SK-N-DZ (cell line): ENCODE data around the gene ATP1A4.
"Not testable (repeated sequence)": the region's sequence is repeated elsewhere in the genome, so short reads cannot be mapped to it uniquely, and the experiment has no call there.

Source experiments
- DNase-seq: peaks from one replicate; pipeline ENCODE4 v3.0.0-alpha.2; 2015; ENCODE audit warnings: low spot score

The ATP1A4 gene

DNA sequence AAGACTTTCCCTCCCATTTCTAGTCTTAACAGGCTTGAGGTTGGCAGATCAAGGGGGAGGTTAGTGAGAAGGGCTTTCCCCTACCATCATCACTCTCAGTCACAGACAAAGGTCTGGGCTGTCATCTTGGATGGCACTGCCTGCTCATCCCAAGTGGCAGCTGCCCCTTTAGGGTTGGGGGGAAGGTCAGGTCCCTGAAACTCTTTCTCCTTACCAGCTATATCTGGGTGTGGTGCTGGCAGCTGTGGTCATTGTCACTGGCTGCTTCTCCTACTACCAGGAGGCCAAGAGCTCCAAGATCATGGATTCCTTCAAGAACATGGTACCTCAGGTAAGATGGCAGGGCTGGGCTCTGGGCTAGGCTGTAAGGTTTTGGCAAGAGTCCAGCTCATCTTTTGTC is 27.7 kb upstream of the ATP1A4 start:
- DNase-seq, result no peak

DNA sequence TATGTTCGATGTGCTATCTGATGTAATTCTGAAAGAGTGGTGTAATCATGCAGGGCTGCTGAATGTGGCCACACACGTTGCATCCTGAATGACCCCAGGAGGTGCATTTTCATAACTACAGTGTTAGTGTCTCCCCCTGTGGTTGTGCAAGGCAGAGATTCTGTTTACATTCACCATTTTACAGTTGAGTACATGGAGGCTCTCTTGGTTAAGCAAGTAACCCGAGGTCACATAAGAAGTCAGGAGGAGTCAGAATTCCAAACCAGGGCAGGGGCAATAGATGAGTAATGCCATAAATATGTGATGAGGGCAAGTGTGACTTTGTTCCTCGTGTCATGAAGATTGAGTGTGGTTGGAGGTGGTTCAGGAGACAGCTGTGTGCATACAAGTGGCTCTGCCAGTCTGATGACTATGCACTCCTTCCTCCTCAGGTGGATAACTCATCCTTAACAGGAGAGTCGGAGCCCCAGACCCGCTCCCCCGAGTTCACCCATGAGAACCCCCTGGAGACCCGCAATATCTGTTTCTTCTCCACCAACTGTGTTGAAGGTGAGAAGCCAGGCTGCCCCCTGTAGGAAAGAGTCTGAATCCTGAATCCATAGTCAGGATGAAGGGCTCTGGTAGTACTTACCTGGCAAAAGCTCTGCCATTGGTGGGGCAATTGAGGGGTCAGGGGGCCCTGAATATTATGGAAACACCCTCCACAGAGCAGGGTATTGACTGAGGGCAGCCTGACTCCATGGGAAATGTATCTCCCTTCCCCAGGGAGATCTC is 26.5 kb upstream of the ATP1A4 start:
- DNase-seq, result no peak

DNA sequence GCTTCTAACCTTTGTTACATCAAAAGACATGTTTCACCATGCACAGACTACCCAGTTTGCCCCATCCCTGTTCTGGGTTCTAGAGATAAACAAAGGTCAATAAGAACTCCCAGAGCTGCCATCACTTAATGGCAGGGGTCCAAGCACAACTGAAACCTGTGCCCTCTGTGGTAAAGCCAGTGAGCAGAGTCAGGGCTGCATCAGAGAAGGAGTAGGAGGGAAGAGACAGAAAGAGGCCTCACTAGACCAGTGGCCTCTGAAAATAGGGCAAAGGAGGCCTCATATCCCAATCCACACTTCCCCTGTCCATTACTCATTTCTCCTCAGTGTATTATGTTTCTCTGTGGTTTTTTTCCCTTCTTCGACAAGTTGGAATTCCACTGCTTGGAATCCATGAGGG is 25.7 kb upstream of the ATP1A4 start:
- DNase-seq, result no peak

DNA sequence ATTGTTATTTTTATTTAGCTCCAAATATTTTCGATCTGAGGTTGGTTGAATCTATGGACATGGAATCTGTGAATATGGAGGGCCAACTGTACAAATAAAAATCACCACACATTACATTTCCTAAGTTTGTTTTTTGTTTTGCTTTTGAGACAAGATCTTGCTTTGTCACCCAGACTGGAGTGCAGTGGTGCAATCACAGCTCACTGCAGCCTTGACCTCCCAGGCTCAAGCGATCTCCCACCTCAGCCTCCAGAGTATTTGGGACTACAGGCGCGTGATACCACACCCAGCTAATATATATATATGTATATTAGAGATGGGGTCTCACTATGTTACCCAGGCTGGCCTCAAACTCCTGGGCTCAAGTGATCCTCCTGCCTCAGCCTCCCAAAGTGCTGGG is 25.1 kb upstream of the ATP1A4 start:
- DNase-seq, result not testable (repeated sequence)

DNA sequence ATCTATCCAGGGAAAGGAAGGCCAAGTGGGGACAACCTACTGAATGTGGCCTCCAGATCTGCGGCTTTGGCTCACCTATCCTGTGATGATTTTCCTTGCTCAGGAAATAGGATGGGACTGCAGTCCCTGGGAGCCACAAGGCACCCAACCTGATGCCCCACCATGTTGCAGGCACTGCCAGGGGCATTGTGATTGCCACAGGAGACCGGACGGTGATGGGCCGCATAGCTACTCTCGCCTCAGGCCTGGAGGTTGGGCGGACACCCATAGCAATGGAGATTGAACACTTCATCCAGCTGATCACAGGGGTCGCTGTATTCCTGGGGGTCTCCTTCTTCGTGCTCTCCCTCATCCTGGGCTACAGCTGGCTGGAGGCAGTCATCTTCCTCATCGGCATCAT is 24.0 kb upstream of the ATP1A4 start:
- no peak for DNase-seq

DNA sequence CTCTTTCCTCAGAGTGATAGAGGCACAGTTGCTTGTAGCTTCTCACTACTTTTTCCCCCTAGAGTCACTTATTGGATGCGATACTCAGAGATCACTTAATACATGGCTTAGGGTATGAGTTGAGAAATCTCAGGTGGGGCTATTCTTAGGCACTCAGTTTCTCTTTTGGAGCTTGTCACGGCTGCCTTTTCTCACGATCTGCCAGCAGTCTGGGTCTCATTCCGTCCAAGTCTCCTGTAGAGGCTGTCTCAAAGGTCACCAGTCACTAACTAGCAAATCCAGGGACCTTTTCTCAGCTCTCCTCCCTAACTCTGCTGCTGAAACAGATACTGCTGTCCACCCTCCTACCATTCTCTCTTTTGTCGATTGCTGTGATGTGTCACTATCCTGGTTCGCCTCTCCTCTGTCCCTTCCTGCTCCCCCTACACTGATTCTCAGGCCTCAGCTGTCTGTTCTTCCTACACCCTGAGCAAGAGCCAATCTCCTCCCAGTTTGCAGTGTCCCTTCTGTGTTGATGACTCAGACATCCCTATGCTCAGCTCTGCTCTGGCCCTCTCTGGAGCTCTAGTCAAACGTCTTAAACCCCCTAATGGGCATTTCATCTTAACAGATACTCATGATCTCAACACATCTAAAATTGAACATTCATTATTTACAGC is 23.4 kb upstream of the ATP1A4 start:
- no peak for DNase-seq

DNA sequence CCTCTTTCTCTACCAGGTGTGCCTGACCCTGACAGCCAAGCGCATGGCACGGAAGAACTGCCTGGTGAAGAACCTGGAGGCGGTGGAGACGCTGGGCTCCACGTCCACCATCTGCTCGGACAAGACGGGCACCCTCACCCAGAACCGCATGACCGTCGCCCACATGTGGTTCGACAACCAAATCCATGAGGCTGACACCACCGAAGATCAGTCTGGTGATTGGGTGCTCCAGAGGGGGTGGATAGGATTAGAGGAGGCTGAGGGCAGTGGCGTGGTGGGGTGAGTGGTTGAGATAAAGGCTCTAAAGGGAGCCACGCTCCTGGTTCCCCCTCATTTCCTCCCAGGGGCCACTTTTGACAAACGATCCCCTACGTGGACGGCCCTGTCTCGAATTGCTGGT is 22.8 kb upstream of the ATP1A4 start:
- DNase-seq, result no peak

DNA sequence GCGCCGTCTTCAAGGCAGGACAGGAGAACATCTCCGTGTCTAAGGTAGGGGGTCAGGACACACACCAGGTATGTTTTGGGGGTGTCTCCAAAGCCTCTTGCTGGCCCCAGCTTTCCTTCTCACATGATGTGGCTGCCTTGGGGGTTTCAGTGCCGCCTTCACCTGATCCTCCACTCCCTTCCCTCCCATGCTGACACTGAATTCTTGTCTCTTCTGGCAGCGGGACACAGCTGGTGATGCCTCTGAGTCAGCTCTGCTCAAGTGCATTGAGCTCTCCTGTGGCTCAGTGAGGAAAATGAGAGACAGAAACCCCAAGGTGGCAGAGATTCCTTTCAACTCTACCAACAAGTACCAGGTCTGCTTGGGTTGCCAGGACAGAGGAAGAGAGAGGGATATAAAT is 22.4 kb upstream of the ATP1A4 start:
- DNase-seq, result no peak

DNA sequence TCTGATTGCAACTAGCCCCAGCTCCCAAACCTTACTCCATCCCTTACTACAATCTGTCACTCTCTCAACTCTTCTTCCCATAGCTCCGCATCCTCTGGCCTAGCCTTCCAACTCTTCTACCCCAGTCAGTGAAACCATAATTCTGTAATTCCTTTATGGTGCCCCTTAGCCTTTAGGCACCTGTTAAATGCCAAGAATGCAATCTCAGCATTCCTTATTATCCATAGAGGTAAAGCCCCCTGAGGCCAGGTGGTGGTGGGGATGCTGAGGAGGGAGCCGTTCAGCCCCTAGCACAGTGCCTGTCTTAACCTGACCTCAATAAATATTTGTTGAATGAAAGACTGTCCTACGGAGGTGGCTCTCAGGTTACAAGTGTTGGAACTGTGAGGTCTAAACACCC is 21.8 kb upstream of the ATP1A4 start:
- no peak for DNase-seq

DNA sequence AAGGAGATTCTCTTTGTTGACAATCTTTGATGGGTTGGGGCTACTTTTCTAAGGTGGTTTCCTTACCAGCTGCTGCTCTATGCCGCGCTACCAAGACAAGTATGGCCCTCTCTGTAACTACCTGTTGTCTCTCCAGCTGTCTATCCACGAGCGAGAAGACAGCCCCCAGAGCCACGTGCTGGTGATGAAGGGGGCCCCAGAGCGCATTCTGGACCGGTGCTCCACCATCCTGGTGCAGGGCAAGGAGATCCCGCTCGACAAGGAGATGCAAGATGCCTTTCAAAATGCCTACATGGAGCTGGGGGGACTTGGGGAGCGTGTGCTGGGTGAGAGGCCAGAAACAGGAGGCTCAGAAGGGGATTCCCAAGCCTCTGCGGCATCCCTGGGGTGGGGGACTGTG is 21.4 kb upstream of the ATP1A4 start:
- DNase-seq, result no peak

DNA sequence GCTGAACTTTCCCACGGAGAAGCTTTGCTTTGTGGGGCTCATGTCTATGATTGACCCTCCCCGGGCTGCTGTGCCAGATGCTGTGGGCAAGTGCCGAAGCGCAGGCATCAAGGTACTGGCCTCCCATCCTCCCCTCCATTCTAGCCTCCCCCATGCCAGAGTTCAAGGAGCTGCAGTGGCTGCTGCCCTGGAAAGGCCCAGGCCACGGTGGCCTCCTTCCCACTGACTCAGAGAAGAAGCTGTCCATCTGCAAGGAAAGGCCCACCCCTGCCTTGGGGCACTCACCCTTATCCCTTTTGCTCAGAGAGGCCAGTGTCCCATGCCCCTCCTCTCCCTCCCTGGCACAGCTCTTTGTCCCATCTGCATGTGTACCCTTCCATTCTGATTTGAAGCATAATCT is 20.9 kb upstream of the ATP1A4 start:
- no peak for DNase-seq

DNA sequence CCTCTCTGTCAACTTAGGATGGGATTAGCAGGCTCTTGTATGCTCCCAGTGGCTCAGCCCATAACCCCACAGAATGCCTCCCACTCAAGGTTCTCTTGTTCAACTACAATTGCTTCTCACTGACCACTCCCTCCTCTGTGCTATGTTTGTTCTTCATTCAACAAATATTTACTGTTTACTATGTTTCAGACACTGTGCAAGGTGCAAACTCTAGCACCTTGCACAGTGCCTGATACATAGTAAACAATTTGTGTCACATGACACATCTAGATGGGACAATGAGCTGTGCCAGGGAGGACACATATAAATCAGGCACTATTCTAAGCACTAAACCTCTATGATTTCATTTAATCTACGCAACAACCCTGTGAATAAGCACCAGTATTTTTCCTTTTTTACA is 20.5 kb upstream of the ATP1A4 start:
- DNase-seq, result no peak

DNA sequence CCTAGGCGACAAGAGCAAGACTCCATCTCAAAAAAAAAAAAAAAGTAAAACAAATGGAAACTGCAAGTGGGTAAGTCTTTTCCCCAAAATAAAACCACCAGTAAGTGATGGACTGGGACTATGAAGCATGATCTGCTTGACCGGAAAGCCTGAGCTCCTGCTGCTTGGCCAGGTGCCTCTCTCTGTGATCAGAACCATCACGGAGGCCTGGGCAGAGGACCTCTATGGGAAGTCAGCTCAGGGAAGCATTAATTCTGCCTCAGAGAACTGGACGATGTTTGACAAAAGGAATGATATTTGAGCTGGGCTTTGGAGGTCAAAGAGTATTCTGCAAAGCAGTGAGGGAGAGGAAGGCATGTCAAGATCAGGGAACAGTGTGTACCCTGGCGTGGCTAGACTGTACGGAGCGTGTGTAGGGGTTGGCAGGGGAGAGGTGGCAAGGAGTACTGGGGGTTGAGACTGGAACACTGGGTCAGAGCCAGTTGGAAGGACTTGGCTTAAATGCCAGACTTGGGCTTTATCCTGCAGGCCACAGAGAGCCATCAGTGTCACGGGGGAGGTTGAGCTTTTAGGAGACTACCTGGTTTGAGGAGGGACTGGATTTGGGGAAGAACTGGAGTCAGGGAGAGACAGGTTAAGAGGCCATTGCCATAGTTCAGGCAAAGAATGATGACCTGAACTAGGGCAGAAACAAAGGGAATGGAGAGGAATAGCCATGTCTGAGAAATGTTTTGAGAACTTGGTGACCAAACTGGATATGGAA is 19.4 kb upstream of the ATP1A4 start:
- DNase-seq, result no peak

DNA sequence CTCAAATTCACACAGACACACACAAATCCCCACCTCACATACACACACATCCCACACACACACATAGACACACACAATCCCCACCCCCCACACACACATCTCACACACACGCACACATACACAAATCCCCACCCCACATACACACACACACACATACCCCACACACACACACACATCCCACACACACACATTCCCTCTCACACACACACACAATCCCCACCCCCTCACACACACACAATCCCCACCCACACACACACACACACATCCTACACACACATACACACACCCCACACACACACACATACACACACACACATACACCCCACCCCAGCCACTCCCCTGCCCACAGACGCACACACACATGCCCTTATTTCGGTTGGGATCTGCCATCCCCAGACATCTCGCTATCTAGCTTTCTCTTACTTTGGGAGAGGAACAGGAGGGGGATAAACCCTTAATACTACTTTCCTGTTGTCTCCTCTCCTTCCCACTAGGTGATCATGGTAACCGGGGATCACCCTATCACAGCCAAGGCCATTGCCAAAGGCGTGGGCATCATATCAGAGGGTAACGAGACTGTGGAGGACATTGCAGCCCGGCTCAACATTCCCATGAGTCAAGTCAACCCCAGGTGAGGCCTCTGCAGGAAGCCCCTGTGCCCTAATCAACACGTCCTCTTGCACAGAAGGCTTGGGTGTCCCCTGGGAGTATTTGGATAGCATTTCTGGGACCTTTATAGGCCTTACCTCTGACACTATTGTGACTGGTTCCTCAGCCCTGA is 17.2 kb upstream of the ATP1A4 start:
- DNase-seq, result no peak

DNA sequence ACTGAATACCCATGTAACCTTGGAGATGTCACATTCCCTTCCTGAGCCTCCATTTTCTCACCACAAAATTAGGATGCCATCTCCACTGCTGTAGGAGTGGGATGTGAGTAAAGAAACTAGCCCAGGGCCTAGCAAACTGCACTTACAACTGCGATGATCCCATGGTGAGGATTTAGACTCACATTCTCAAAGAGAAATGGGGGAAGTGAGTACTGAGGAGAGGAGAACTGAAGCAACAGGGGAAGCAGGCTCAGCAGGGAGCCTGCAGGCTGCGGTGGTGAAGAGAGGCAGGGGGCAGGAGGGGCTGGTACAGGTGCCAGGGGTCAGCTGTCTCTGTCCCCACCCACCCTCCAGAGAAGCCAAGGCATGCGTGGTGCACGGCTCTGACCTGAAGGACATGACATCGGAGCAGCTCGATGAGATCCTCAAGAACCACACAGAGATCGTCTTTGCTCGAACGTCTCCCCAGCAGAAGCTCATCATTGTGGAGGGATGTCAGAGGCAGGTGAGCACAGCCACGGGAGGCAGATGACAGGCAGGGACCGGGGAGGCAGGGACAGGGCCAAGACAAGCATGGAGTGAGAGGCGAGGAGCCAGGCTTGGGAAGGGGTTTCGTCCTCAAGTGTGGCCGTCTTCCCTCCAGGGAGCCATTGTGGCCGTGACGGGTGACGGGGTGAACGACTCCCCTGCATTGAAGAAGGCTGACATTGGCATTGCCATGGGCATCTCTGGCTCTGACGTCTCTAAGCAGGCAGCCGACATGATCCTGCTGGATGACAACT is 16.4 kb upstream of the ATP1A4 start:
- DNase-seq, result no peak

DNA sequence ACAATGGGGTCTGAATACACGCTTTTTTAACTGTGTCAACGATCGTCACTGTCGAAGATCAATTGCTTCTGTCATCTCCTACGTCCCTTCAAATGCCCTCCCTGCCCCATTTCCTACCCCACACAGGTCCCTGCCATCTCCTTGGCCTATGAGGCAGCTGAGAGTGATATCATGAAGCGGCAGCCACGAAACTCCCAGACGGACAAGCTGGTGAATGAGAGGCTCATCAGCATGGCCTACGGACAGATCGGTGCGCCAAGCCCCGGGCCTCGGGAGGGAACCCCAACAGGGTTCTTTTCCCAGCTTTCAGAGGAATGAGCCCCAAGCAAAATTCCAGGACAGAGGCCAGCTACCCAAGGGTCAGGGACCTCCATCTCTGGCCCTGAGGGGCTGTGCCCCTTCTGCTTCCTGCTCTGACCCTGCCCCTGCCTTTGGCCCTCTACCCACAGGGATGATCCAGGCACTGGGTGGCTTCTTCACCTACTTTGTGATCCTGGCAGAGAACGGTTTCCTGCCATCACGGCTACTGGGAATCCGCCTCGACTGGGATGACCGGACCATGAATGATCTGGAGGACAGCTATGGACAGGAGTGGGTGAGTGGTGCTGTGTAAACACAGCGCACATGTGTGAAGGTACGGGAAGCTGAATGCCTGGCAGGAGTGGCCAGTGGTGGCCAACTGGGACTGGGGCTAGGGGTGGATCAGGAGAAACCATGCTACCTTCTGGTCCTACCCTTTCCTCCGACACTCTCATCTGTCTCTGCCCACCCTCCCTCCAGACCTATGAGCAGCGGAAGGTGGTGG is 15.1 kb upstream of the ATP1A4 start:
- no peak for DNase-seq

DNA sequence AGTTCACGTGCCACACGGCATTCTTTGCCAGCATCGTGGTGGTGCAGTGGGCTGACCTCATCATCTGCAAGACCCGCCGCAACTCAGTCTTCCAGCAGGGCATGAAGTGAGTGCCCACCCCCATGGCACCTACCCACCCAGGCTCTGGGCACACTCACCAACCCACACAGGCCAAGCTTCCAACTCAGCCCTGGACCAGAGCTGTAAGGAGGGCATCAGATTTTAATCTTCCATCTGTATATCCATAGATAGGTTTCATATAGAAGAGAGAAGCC is 14.5 kb upstream of the ATP1A4 start:
- no peak for DNase-seq

DNA sequence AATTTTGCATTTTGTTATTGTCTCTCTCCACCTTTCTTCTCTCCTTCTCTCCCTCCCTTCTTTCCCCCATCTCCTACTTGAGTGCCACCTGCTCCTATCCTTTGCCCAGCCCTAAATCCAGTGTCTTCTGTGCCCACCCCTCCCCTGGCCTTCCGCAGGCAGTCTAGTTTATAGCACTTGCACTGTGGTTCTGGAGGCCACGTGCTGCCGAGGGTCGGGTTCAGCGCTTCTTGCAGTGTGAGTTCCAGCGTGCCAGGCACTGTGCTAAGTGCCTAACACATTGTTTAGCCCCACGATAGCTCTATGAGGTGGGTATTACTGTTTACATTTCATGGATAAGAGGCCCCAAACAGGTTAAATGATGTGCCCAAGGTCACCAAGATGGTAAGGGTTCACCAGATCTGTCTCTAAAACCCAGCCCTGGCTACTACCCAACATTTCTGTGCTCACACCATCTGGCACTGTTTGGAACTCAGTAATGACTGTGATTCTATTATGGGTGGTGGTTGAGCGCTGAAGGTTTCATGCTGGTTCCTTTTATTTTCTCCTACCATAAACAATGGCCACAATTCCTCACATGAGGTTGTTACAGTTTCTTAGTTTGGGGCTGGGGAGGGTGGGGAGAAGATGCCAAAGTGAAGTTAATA is 14.1 kb upstream of the ATP1A4 start:
- no peak for DNase-seq

DNA sequence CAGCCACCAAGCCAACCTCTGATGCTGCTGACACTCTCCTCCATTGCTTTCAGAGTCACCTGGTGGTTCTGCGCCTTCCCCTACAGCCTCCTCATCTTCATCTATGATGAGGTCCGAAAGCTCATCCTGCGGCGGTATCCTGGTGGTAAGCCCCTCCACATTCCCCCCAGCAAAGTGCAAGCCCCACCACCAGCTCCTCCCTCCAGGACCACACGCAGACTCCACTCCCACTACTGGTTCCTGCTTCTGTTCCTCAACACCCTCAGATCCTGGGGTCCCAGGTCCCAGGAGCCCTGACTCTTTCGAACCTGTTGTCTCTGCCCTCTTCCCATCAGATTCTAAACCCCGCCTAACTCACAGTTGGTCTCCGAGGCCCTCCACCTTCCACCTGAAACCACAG is 11.6 kb upstream of the ATP1A4 start:
- no peak for DNase-seq

DNA sequence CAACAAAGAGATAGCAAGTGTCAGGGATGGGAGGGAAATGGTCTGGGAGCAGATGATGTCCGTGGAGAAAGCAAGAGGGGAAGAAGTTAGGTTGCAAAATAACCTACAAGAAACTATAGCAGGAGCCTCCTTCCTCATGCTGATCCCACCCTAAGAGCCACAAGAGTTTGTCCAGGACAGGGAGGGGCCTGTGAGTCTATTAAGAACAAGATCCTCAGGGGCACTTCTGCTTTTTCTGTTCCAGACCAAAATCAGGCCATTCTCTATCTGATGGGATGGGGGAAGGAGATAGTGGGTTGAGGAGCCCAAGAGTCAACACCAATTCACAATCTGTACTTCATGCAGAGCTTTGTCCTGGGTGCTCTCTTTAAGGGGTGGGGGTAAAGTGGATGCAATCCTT is 7.7 kb upstream of the ATP1A4 start:
- no peak for DNase-seq
